ENCODE measurements around the gene TNFAIP6.
"Not testable (repeated sequence)": the region's sequence is repeated elsewhere in the genome, so short reads cannot be mapped to it uniquely, and the experiment has no call there.

DNA sequence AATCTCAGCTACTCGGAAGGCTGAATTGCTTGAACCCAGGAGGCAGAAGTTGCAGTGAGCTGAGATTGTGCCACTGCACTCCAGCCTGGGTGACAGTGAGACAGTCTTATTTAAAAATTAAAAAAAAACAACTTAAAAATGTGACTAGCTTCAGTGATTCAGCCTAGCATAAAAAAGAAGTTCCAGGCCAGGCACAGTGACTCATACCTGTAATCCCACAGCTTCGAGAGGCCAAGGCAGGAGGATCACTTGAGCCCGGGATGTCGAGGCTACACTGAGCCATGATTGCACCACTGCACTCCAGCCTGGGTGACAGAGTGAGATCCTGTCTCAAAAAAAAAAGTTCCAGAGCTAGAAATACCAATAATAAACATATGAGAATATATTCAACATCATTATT, 13.2 kb upstream of the TNFAIP6 start:
- not testable (repeated sequence) for TF ChIP-seq EZH2 (IDR thresholded peaks at IDR 0.05; ENCODE audit: insufficient read depth, poor library complexity, severe bottlenecking); EZH2phosphoT487 (IDR thresholded peaks at IDR 0.05; ENCODE audit: insufficient read depth, low read depth)

Measured in GM23248 (cell line).